GM23338 (cell line): ENCODE data around the gene APOB. TPM values are rescaled to one million over a fixed set of nuclear protein-coding genes. Genes with fewer than 3 reads are reported as not detected.
A peak's percentile ranks its signal among the peaks of the same experiment; 100 is the strongest.

Experiments
- ATAC-seq: fragments of 200-7000 bp; cut with Tn5 transposase; 3 replicates; pipeline ENCODE4 v1.9.1; 2020
- DNase-seq: peaks from one replicate; pipeline ENCODE4 v3.0.0-alpha.2; 2015; ENCODE audit warnings: low spot score
- H2AFZ ChIP-seq: fragments of 200-600 bp; sonication (generic); 2 replicates; pipeline ENCODE4 v1.8.0; 2016; ENCODE audit warnings: antibody characterized with exemption, mild to moderate bottlenecking, moderate library complexity
- H3F3A ChIP-seq: fragments of 200-600 bp; sonication (generic); replicated peaks from 2 replicates; pipeline ENCODE4 v1.8.0; 2017; ENCODE audit warnings: antibody characterized with exemption, mixed run types, low read depth
- H3K27ac ChIP-seq: fragments of 200-600 bp; sonication (generic); 2 replicates; pipeline ENCODE4 v1.6.1; 2016; ENCODE audit warnings: low read depth
- H3K27me3 ChIP-seq: fragments of 200-600 bp; sonication (generic); 2 replicates; pipeline ENCODE4 v1.8.0; 2016; ENCODE audit warnings: mild to moderate bottlenecking, mixed run types, moderate library complexity; ENCODE audit not compliant: insufficient read depth
- H3K36me3 ChIP-seq: fragments of 200-600 bp; sonication (generic); 2 replicates; pipeline ENCODE4 v1.8.0; 2016; ENCODE audit warnings: mild to moderate bottlenecking; ENCODE audit not compliant: insufficient read depth
- H3K4me1 ChIP-seq: fragments of 200-600 bp; sonication (generic); 2 replicates; pipeline ENCODE4 v1.8.0; 2016; ENCODE audit warnings: mild to moderate bottlenecking, moderate library complexity; ENCODE audit not compliant: insufficient read depth
- H3K4me2 ChIP-seq: fragments of 200-600 bp; sonication (generic); 2 replicates; pipeline ENCODE4 v1.7.1; 2017; ENCODE audit warnings: mixed run types
- H3K4me3 ChIP-seq: fragments of 200-600 bp; sonication (generic); 2 replicates; pipeline ENCODE4 v1.6.1; 2016; ENCODE audit warnings: mixed run types
- H3K79me2 ChIP-seq: fragments of 200-600 bp; sonication (generic); replicated peaks from 2 replicates; pipeline ENCODE4 v1.8.0; 2017; ENCODE audit warnings: mild to moderate bottlenecking; ENCODE audit not compliant: insufficient read depth
- H3K9me2 ChIP-seq: fragments of 200-600 bp; sonication (generic); 2 replicates; pipeline ENCODE4 v1.8.0; 2017; ENCODE audit not compliant: insufficient read depth
- H4K20me1 ChIP-seq: fragments of 200-600 bp; sonication (generic); replicated peaks from 2 replicates; pipeline ENCODE4 v1.8.0; 2017; ENCODE audit warnings: mild to moderate bottlenecking; ENCODE audit not compliant: insufficient read depth
- H3K27ac Mint-ChIP-seq: 2 replicates; pipeline ENCODE4 v1.8.0; 2020; ENCODE audit warnings: inconsistent platforms, mild to moderate bottlenecking, moderate library complexity, mixed read lengths
- H3K27me3 Mint-ChIP-seq: 3 replicates; pipeline ENCODE4 v1.8.0; 2022; ENCODE audit warnings: low read depth, mild to moderate bottlenecking, moderate library complexity, mixed read lengths, inconsistent platforms; ENCODE audit not compliant: insufficient read depth, poor library complexity
- H3K36me3 Mint-ChIP-seq: 3 replicates; pipeline ENCODE4 v1.8.0; 2021; ENCODE audit warnings: low read depth, mild to moderate bottlenecking, inconsistent platforms, moderate library complexity, mixed read lengths
- H3K4me1 Mint-ChIP-seq: 3 replicates; pipeline ENCODE4 v1.8.0; 2020; ENCODE audit warnings: mild to moderate bottlenecking, inconsistent platforms, mixed read lengths
- H3K4me3 Mint-ChIP-seq: 3 replicates; pipeline ENCODE4 v1.8.0; 2021; ENCODE audit warnings: moderate library complexity, mild to moderate bottlenecking, inconsistent platforms, mixed read lengths
- H3K9me3 Mint-ChIP-seq: 3 replicates; pipeline ENCODE4 v1.8.0; 2020; ENCODE audit warnings: moderate library complexity, mild to moderate bottlenecking, inconsistent platforms, mixed read lengths
- CREB1 ChIP-seq: fragments of 250-450 bp; sonication (Bioruptor Pico); IDR thresholded peaks from 2 replicates; pipeline ENCODE4 v1.5.0; 2020; ENCODE audit warnings: low read depth, mild to moderate bottlenecking, moderate library complexity
- EZH2 ChIP-seq: fragments of 200-600 bp; sonication (generic); IDR thresholded peaks from one replicate; pipeline ENCODE4 v1.8.0; 2017; ENCODE audit warnings: antibody characterized with exemption, mild to moderate bottlenecking, low read depth; ENCODE audit not compliant: unreplicated experiment
- EZH2phosphoT487 ChIP-seq: fragments of 200-600 bp; sonication (generic); IDR thresholded peaks from one replicate; pipeline ENCODE4 v1.8.1; 2018; ENCODE audit warnings: antibody characterized with exemption; ENCODE audit not compliant: unreplicated experiment
- JUNB ChIP-seq: IDR thresholded peaks from one replicate; pipeline ENCODE4 v1.6.1; 2016; ENCODE audit warnings: antibody characterized with exemption; ENCODE audit not compliant: unreplicated experiment
- NANOG ChIP-seq: IDR thresholded peaks from 2 replicates; pipeline ENCODE4 v1.6.1; 2016; ENCODE audit warnings: antibody characterized with exemption, borderline replicate concordance
- POLR2AphosphoS5 ChIP-seq: IDR thresholded peaks from 2 replicates; pipeline ENCODE4 v1.6.1; 2016; ENCODE audit warnings: antibody characterized with exemption, low read depth
- STAT1 ChIP-seq: IDR thresholded peaks from one replicate; pipeline ENCODE4 v1.6.1; 2016; ENCODE audit warnings: antibody characterized with exemption; ENCODE audit not compliant: unreplicated experiment
- ZNF114 ChIP-seq: fragments of 250-450 bp; sonication (Bioruptor Pico); IDR thresholded peaks from 2 replicates; pipeline ENCODE4 v1.5.0; 2020; ENCODE audit warnings: mild to moderate bottlenecking, moderate library complexity
- ZNF331 ChIP-seq: fragments of 250-450 bp; sonication (Bioruptor Pico); IDR thresholded peaks from 2 replicates; pipeline ENCODE4 v1.5.0; 2020; ENCODE audit warnings: low read depth, mild to moderate bottlenecking, moderate library complexity
- polyA plus RNA-seq: library from polyadenylated mRNA; unstranded; fragments of >200 nt; fragmentation: Nextera tagmentation; extraction: Ambion mirVana; gene quantifications from 2 replicates; pipeline ENCODE4 v1.2.1, GENCODE V29; 2016
- total RNA-seq: library from RNA; depleted of rRNA; stranded (reverse); fragments of >200 nt; shearing (Covaris generic); gene quantifications from 2 replicates; pipeline ENCODE4 v1.2.3, GENCODE V29; 2014
- TF ChIP-seq, protein P1 (sequence below), 2 experiments: fragments of 200-600 bp in 1 of 2; sonication (generic) in 1 of 2; conservative IDR thresholded peaks; 2 replicates each; pipeline versions ENCODE4 v1.5.1 to v1.6.1; 2016 to 2017; ENCODE audit warnings: antibody characterized with exemption in 2 of 2, low read depth in 2 of 2, mild to moderate bottlenecking in 2 of 2, moderate library complexity in 1 of 2
- TF ChIP-seq, protein P2 (sequence below): IDR thresholded peaks from one replicate; pipeline ENCODE4 v1.6.1; 2018; ENCODE audit warnings: antibody characterized with exemption; ENCODE audit not compliant: unreplicated experiment
- TF ChIP-seq, protein P3 (sequence below): IDR thresholded peaks from 2 replicates; pipeline ENCODE4 v1.6.1; 2016; ENCODE audit warnings: antibody characterized with exemption

APOB gene
- total and polyA plus RNA-seq, 2 experiments from 2014 or later, result 0.08 to 0.56 TPM

DNA sequence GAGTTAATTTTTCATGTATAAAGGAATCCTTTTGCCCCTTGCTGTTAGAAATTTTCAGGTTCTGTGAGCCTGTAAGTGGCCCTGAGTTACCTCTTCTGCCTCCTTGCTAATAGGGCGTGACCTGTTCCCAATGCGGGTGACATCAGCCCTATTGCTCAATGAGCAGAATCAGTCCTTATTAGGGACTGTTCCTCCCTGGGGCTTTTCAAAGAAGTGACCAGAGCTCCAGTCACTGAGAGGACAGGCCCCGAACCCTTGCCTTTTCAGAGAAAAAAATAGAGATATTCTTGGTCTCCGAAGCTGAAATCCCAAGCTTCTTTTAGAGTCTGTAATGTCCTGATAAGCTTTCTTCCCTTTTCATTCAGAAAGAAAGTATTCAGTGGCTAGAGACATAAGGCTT lies 8.2 kb upstream of the APOB start:
- Mint-ChIP-seq H3K4me1 (peaks cover 22% of the 10 kb centered on the region; the same call in 2 of the 3 replicates), H3K9me3 (no peaks in the 10 kb centered on the region), H3K36me3 (no peaks in the 10 kb centered on the region), H3K4me3 (no peak overlapping the region), H3K27ac (no peak overlapping the region), H3K27me3 (peaks cover 6% of the 10 kb centered on the region)
- no peaks in the 10 kb centered on the region for H3K27me3 ChIP-seq
- no peak overlapping the region for H3K4me3 ChIP-seq
- no peaks in the 10 kb centered on the region for H3F3A ChIP-seq
- no peaks in the 10 kb centered on the region for H3K9me2 ChIP-seq
- no peak overlapping the region for H3K27ac ChIP-seq
- no peak for TF ChIP-seq ZNF114 (CRISPR knock-in tag)
- TF ChIP-seq POLR2AphosphoS5, result no peak
- TF ChIP-seq, protein P1, sequence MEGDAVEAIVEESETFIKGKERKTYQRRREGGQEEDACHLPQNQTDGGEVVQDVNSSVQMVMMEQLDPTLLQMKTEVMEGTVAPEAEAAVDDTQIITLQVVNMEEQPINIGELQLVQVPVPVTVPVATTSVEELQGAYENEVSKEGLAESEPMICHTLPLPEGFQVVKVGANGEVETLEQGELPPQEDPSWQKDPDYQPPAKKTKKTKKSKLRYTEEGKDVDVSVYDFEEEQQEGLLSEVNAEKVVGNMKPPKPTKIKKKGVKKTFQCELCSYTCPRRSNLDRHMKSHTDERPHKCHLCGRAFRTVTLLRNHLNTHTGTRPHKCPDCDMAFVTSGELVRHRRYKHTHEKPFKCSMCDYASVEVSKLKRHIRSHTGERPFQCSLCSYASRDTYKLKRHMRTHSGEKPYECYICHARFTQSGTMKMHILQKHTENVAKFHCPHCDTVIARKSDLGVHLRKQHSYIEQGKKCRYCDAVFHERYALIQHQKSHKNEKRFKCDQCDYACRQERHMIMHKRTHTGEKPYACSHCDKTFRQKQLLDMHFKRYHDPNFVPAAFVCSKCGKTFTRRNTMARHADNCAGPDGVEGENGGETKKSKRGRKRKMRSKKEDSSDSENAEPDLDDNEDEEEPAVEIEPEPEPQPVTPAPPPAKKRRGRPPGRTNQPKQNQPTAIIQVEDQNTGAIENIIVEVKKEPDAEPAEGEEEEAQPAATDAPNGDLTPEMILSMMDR (conservative IDR thresholded peaks at IDR 0.05; ENCODE audit: low read depth in 2 of 2), result no peak
- TF ChIP-seq CREB1 (CRISPR knock-in tag), result 0 out of 2 replicates have a peak, but pooled peaks have one; percentile 5
- TF ChIP-seq NANOG, result no peak
- TF ChIP-seq, protein P2, sequence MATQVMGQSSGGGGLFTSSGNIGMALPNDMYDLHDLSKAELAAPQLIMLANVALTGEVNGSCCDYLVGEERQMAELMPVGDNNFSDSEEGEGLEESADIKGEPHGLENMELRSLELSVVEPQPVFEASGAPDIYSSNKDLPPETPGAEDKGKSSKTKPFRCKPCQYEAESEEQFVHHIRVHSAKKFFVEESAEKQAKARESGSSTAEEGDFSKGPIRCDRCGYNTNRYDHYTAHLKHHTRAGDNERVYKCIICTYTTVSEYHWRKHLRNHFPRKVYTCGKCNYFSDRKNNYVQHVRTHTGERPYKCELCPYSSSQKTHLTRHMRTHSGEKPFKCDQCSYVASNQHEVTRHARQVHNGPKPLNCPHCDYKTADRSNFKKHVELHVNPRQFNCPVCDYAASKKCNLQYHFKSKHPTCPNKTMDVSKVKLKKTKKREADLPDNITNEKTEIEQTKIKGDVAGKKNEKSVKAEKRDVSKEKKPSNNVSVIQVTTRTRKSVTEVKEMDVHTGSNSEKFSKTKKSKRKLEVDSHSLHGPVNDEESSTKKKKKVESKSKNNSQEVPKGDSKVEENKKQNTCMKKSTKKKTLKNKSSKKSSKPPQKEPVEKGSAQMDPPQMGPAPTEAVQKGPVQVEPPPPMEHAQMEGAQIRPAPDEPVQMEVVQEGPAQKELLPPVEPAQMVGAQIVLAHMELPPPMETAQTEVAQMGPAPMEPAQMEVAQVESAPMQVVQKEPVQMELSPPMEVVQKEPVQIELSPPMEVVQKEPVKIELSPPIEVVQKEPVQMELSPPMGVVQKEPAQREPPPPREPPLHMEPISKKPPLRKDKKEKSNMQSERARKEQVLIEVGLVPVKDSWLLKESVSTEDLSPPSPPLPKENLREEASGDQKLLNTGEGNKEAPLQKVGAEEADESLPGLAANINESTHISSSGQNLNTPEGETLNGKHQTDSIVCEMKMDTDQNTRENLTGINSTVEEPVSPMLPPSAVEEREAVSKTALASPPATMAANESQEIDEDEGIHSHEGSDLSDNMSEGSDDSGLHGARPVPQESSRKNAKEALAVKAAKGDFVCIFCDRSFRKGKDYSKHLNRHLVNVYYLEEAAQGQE, result no peak
- DNase-seq (peak; percentile 10), ATAC-seq (no peak)
- H4K20me1 ChIP-seq, result no peaks in the 10 kb centered on the region
- H3K79me2 ChIP-seq, result no peaks in the 10 kb centered on the region
- no peak overlapping the region for H3K4me2 ChIP-seq
- peaks cover 15% of the 10 kb centered on the region for H3K4me1 ChIP-seq
- H3K36me3 ChIP-seq, result no peaks in the 10 kb centered on the region
- no peak overlapping the region; the same call in 1 of the 2 replicates for H2AFZ ChIP-seq

DNA sequence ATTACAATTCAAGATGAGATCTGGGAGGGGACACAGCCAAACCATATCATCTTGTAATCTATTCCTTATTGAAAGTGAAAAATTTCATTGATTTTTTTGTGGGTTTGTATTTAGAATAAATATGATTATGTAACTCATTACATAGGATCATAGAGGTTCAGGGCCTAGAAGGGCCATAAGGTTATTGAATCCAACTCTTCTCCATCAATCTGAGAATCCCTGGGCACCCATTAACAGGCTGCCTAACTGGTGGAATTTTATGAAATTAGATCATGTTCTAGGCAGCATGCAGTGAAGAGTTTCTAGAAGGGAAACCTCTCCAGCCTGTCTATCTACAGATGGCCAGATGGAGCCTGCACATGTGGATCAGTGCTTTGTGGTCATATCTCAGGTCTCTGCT lies 6.3 kb upstream of the APOB start:
- H3K9me3 Mint-ChIP-seq, result no peaks in the 10 kb centered on the region
- DNase-seq, result no peak
- Histone ChIP-seq H3K9me2 (no peaks in the 10 kb centered on the region), H3K27me3 (peaks cover 5% of the 10 kb centered on the region), H3F3A (no peaks in the 10 kb centered on the region), H3K4me3 (no peak overlapping the region), H3K79me2 (no peaks in the 10 kb centered on the region), H3K4me1 (peaks cover 24% of the 10 kb centered on the region), H4K20me1 (no peaks in the 10 kb centered on the region), H3K4me2 (no peak overlapping the region), H3K27ac (no peak overlapping the region), H3K36me3 (no peaks in the 10 kb centered on the region), H2AFZ (no peak overlapping the region)
- H3K27me3 Mint-ChIP-seq, result peaks cover 6% of the 10 kb centered on the region
- ATAC-seq, result no peak
- H3K36me3 Mint-ChIP-seq, result no peaks in the 10 kb centered on the region
- no peak overlapping the region for H3K27ac Mint-ChIP-seq
- H3K4me1 Mint-ChIP-seq, result peaks cover 32% of the 10 kb centered on the region
- H3K4me3 Mint-ChIP-seq, result no peak overlapping the region
- TF ChIP-seq JUNB (no peak), EZH2phosphoT487 (no peak), STAT1 (no peak), EZH2 (no peak), ZNF114 (CRISPR knock-in tag) (no peak), ZNF331 (no peak), NANOG (no peak), CREB1 (CRISPR knock-in tag) (no peak), POLR2AphosphoS5 (no peak)
- TF ChIP-seq, protein P1 (conservative IDR thresholded peaks at IDR 0.05; ENCODE audit: low read depth in 2 of 2), result no peak
- TF ChIP-seq, protein P3, sequence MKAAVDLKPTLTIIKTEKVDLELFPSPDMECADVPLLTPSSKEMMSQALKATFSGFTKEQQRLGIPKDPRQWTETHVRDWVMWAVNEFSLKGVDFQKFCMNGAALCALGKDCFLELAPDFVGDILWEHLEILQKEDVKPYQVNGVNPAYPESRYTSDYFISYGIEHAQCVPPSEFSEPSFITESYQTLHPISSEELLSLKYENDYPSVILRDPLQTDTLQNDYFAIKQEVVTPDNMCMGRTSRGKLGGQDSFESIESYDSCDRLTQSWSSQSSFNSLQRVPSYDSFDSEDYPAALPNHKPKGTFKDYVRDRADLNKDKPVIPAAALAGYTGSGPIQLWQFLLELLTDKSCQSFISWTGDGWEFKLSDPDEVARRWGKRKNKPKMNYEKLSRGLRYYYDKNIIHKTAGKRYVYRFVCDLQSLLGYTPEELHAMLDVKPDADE, result no peak
